Liver (tissue), 9 donors: ENCODE measurements around the gene IGF1R. TPM values are rescaled to one million over a fixed set of nuclear protein-coding genes. Genes with fewer than 3 reads are reported as not detected.

Source experiments
- DNase-seq: peaks from one replicate; pipeline ENCODE4 v3.0.0-alpha.2; 2017; ENCODE audit warnings: low spot score
- H3K27ac ChIP-seq, 2 donors: one replicate each; pipeline ENCODE4 v1.7.0; 2013; ENCODE audit warnings: inconsistent platforms in 2 of 2, low read length in 2 of 2, control low read depth in 1 of 2, low read depth in 1 of 2, mild to moderate bottlenecking in 1 of 2
- H3K27me3 ChIP-seq, 4 donors: one replicate each; pipeline versions ENCODE4 v1.6.1 to v1.7.0; 2013; ENCODE audit warnings: low read length in 3 of 4, inconsistent platforms in 1 of 4, mild to moderate bottlenecking in 1 of 4, moderate library complexity in 1 of 4; ENCODE audit not compliant: control insufficient read depth in 4 of 4, insufficient read depth in 4 of 4
- H3K36me3 ChIP-seq, 4 donors: one replicate each; pipeline versions ENCODE4 v1.6.1 to v1.7.0; 2013; ENCODE audit warnings: low read length in 3 of 4, mild to moderate bottlenecking in 3 of 4, low read depth in 1 of 4, moderate library complexity in 1 of 4; ENCODE audit not compliant: control insufficient read depth in 4 of 4, insufficient read depth in 3 of 4
- H3K4me1 ChIP-seq, 4 donors: one replicate each; pipeline versions ENCODE4 v1.6.1 to v1.7.0; 2013; ENCODE audit warnings: low read length in 3 of 4, mild to moderate bottlenecking in 3 of 4, moderate library complexity in 1 of 4; ENCODE audit not compliant: control insufficient read depth in 4 of 4, insufficient read depth in 4 of 4
- H3K4me3 ChIP-seq, 3 donors: one replicate each; pipeline versions ENCODE4 v1.6.1 to v1.7.0; 2013; ENCODE audit warnings: low read length in 3 of 3, control low read depth in 1 of 3, low read depth in 1 of 3, mild to moderate bottlenecking in 1 of 3
- H3K9ac ChIP-seq, 2 donors: one replicate each; pipeline ENCODE4 v1.7.0; 2013; ENCODE audit warnings: low read length in 2 of 2, mild to moderate bottlenecking in 2 of 2, moderate library complexity in 2 of 2, control low read depth in 1 of 2, low read depth in 1 of 2
- H3K9me3 ChIP-seq, 4 donors: one replicate each; pipeline versions ENCODE4 v1.6.1 to v1.7.0; 2013; ENCODE audit warnings: low read length in 3 of 4; ENCODE audit not compliant: control insufficient read depth in 4 of 4
- ATF3 ChIP-seq: IDR thresholded peaks from 2 replicates; pipeline ENCODE4 v1.6.1; 2016; ENCODE audit warnings: antibody characterized with exemption
- CTCF ChIP-seq: fragments of 150-350 bp; IDR thresholded peaks from 2 replicates; pipeline ENCODE4 v1.5.1; 2017; ENCODE audit warnings: improper control_type of control experiment, low read depth, low read length; ENCODE audit not compliant: missing input control
- EGR1 ChIP-seq, 2 donors: IDR thresholded peaks; 2 replicates each; pipeline ENCODE4 v1.6.1; 2016 to 2018; ENCODE audit warnings: antibody characterized with exemption in 2 of 2, low read depth in 2 of 2
- FOXA1 ChIP-seq: IDR thresholded peaks from 2 replicates; pipeline ENCODE4 v1.6.1; 2016; ENCODE audit warnings: antibody characterized with exemption
- FOXA2 ChIP-seq: IDR thresholded peaks from 2 replicates; pipeline ENCODE4 v1.6.1; 2016; ENCODE audit warnings: antibody characterized with exemption
- HNF4A ChIP-seq, 2 donors: conservative IDR thresholded peaks; 2 replicates each; pipeline ENCODE4 v1.6.1; 2016; ENCODE audit warnings: antibody characterized with exemption in 2 of 2, mild to moderate bottlenecking in 2 of 2
- HNF4G ChIP-seq: IDR thresholded peaks from 2 replicates; pipeline ENCODE4 v1.6.1; 2016; ENCODE audit warnings: antibody characterized with exemption
- NR2F2 ChIP-seq: IDR thresholded peaks from 2 replicates; pipeline ENCODE4 v1.6.1; 2016; ENCODE audit warnings: antibody characterized with exemption
- RAD21 ChIP-seq, 2 donors: IDR thresholded peaks; 2 replicates each; pipeline ENCODE4 v1.6.1; 2016; ENCODE audit warnings: antibody characterized with exemption in 2 of 2, mild to moderate bottlenecking in 2 of 2
- REST ChIP-seq: IDR thresholded peaks from 2 replicates; pipeline ENCODE4 v1.6.1; 2016; ENCODE audit warnings: antibody characterized with exemption, mild to moderate bottlenecking
- TAF1 ChIP-seq: conservative IDR thresholded peaks from 2 replicates; pipeline ENCODE4 v1.6.1; 2016; ENCODE audit warnings: antibody characterized with exemption, mild to moderate bottlenecking
- YY1 ChIP-seq: IDR thresholded peaks from 2 replicates; pipeline ENCODE4 v1.6.1; 2016; ENCODE audit warnings: antibody characterized with exemption, mild to moderate bottlenecking
- ZBTB33 ChIP-seq: IDR thresholded peaks from 2 replicates; pipeline ENCODE4 v1.6.1; 2016; ENCODE audit warnings: antibody characterized with exemption
- WGBS: extraction: QIAGEN DNeasy Blood & Tissue Kit; methylation state at CpG from one replicate; pipeline ENCODE4 v1.1.7; 2013; 5-methylcytosine and 5-hydroxymethylcytosine counted together
- polyA plus RNA-seq, 2 donors: library from polyadenylated mRNA; stranded (reverse) in 1 of 2; unstranded in 1 of 2; fragments of 200-250 nt in 1 of 2; fragments of >200 nt in 1 of 2; fragmentation: Nextera tagmentation in 1 of 2; extraction: Ambion mirVana in 1 of 2; gene quantifications; one replicate each; pipeline versions ENCODE4 v1.2.1 to v1.2.3, GENCODE V29; 2013 to 2015
- total RNA-seq, 2 donors: library from RNA; depleted of rRNA; stranded (reverse); fragments of >200 nt; gene quantifications; one replicate each; pipeline ENCODE4 v1.2.3, GENCODE V29; 2014
- donor health status: healthy.
- donor health status: healthy.
- donor health status: healthy.
- donor health status: healthy.
- donor health status: healthy.

Gene IGF1R
- total and polyA plus RNA-seq, 4 donors = 0.69 to 10.3 (median 3.2) TPM

GRCh38 chr15:98785431-98785806 is 137.1 kb downstream of the IGF1R start:
- Histone ChIP-seq H3K9me3 (no peaks in the 10 kb centered on the region), H3K4me3 (no peak overlapping the region), H3K9ac (no peak overlapping the region), H3K4me1 (no peaks in the 10 kb centered on the region), H3K27me3 (peaks cover 0 to 2% (median 0%) of the 10 kb centered on the region in 4 donors), H3K36me3 (no peaks in the 10 kb centered on the region), H3K27ac (no peak overlapping the region)
- TF ChIP-seq FOXA1 (no peak), HNF4G (no peak), RAD21 (IDR thresholded peaks at IDR 0.05) (no peak), NR2F2 (no peak), ZBTB33 (no peak), CTCF (no peak), TAF1 (no peak), REST (no peak)
- WGBS = 39% methylated on average over 3 of the region's 3 CpGs
- no peak for DNase-seq

GRCh38 chr15:98785807-98786621 is 137.7 kb downstream of the IGF1R start:
- Histone ChIP-seq H3K9ac (no peak overlapping the region), H3K27ac (no peak overlapping the region), H3K4me3 (no peak overlapping the region), H3K9me3 (no peaks in the 10 kb centered on the region), H3K27me3 (peaks cover 0 to 2% (median 0%) of the 10 kb centered on the region in 4 donors), H3K4me1 (no peaks in the 10 kb centered on the region), H3K36me3 (no peaks in the 10 kb centered on the region)
- 65% methylated on average over 9 of the region's 9 CpGs for WGBS
- DNase-seq = no peak
- no peak for TF ChIP-seq HNF4A (conservative IDR thresholded peaks at IDR 0.05)
- TF ChIP-seq FOXA2 = no peak
- TF ChIP-seq ZBTB33 = no peak
- TF ChIP-seq CTCF = no peak
- TF ChIP-seq ATF3 = no peak
- TF ChIP-seq HNF4G = no peak
- no peak for TF ChIP-seq TAF1
- no peak for TF ChIP-seq FOXA1
- no peak for TF ChIP-seq REST
- TF ChIP-seq EGR1 (IDR thresholded peaks at IDR 0.05; ENCODE audit: low read depth in 2 of 2) = no peak
- no peak for TF ChIP-seq RAD21 (IDR thresholded peaks at IDR 0.05)
- TF ChIP-seq YY1 = no peak
- no peak for TF ChIP-seq NR2F2
